H9 (cell line): ENCODE data around the gene UVSSA. TPM values are rescaled to one million over a fixed set of nuclear protein-coding genes. Genes with fewer than 3 reads are reported as not detected.

ENCODE experiments used
- DNase-seq: peaks from one replicate; pipeline ENCODE4 v3.0.0-alpha.2; 2017
- H2AFZ ChIP-seq: one replicate; pipeline ENCODE4 v1.6.1; 2013; ENCODE audit warnings: mild to moderate bottlenecking, low read length, control low read depth, moderate library complexity
- H2AK5ac ChIP-seq: 2 replicates; pipeline ENCODE4 v1.6.1; 2013; ENCODE audit warnings: low read length, control low read depth, mixed read lengths; ENCODE audit not compliant: insufficient read length
- H2BK120ac ChIP-seq: one replicate; pipeline ENCODE4 v1.6.1; 2013; ENCODE audit warnings: low read depth, mild to moderate bottlenecking, low read length, control low read depth, inconsistent platforms; ENCODE audit not compliant: poor library complexity, severe bottlenecking
- H2BK12ac ChIP-seq: 2 replicates; pipeline ENCODE4 v1.6.1; 2013; ENCODE audit warnings: low read length, control low read depth, mixed read lengths, low read depth; ENCODE audit not compliant: insufficient read length
- H2BK15ac ChIP-seq: 2 replicates; pipeline ENCODE4 v1.6.1; 2013; ENCODE audit warnings: low read depth, low read length, control low read depth
- H2BK20ac ChIP-seq: one replicate; pipeline ENCODE4 v1.6.1; 2013; ENCODE audit warnings: low read depth, mild to moderate bottlenecking, low read length, control low read depth, inconsistent platforms; ENCODE audit not compliant: poor library complexity, severe bottlenecking
- H2BK5ac ChIP-seq: 2 replicates; pipeline ENCODE4 v1.6.1; 2013; ENCODE audit warnings: low read length, control low read depth, mixed read lengths; ENCODE audit not compliant: insufficient read length
- H3K14ac ChIP-seq: 2 replicates; pipeline ENCODE4 v1.6.1; 2013; ENCODE audit warnings: low read length, control low read depth; ENCODE audit not compliant: insufficient read depth
- H3K18ac ChIP-seq: 2 replicates; pipeline ENCODE4 v1.6.1; 2013; ENCODE audit warnings: low read depth, mild to moderate bottlenecking, mixed read lengths, low read length, control low read depth; ENCODE audit not compliant: insufficient read length
- H3K23ac ChIP-seq: 2 replicates; pipeline ENCODE4 v1.6.1; 2013; ENCODE audit warnings: low read length, control low read depth, mixed read lengths, low read depth; ENCODE audit not compliant: insufficient read length
- H3K23me2 ChIP-seq: 2 replicates; pipeline ENCODE4 v1.6.1; 2013; ENCODE audit warnings: low read depth, mild to moderate bottlenecking, mixed read lengths, low read length, control low read depth; ENCODE audit not compliant: insufficient read length, poor library complexity, severe bottlenecking
- H3K27ac ChIP-seq: 2 replicates; pipeline ENCODE4 v1.5.1; 2013; ENCODE audit warnings: low read length, control low read depth, mixed read lengths, low read depth; ENCODE audit not compliant: insufficient read length
- H3K27me3 ChIP-seq: 2 replicates; pipeline ENCODE4 v1.6.1; 2013; ENCODE audit warnings: low read length, control low read depth, inconsistent platforms; ENCODE audit not compliant: insufficient read depth
- H3K4ac ChIP-seq: 2 replicates; pipeline ENCODE4 v1.6.1; 2013; ENCODE audit warnings: low read depth, mild to moderate bottlenecking, control low read depth, inconsistent platforms, low read length, moderate library complexity
- H3K4me1 ChIP-seq: 2 replicates; pipeline ENCODE4 v1.6.1; 2013; ENCODE audit warnings: low read length, control low read depth, inconsistent platforms; ENCODE audit not compliant: insufficient read depth
- H3K4me2 ChIP-seq: 2 replicates; pipeline ENCODE4 v1.6.1; 2013; ENCODE audit warnings: low read length, control low read depth, mixed read lengths; ENCODE audit not compliant: insufficient read length, insufficient read depth
- H3K56ac ChIP-seq: 2 replicates; pipeline ENCODE4 v1.6.1; 2013; ENCODE audit warnings: low read depth, mild to moderate bottlenecking, mixed read lengths, low read length, control low read depth; ENCODE audit not compliant: insufficient read length
- H3K79me1 ChIP-seq: 2 replicates; pipeline ENCODE4 v1.6.1; 2013; ENCODE audit warnings: low read depth, mild to moderate bottlenecking, moderate library complexity, low read length, control low read depth, inconsistent platforms; ENCODE audit not compliant: insufficient read depth, poor library complexity, severe bottlenecking
- H3K79me2 ChIP-seq: 2 replicates; pipeline ENCODE4 v1.6.1; 2013; ENCODE audit warnings: low read length, control low read depth, inconsistent platforms; ENCODE audit not compliant: insufficient read depth
- H3K9ac ChIP-seq: 2 replicates; pipeline ENCODE4 v1.6.1; 2013; ENCODE audit warnings: low read length, control low read depth, mixed read lengths; ENCODE audit not compliant: insufficient read length; ENCODE audit errors: extremely low read depth
- H3K9me3 ChIP-seq: one replicate; pipeline ENCODE4 v1.6.1; 2013; ENCODE audit warnings: low read depth, low read length, inconsistent platforms; ENCODE audit not compliant: control insufficient read depth
- H3T11ph ChIP-seq: one replicate; pipeline ENCODE4 v1.6.1; 2013; ENCODE audit warnings: mild to moderate bottlenecking, low read length, control low read depth, inconsistent platforms
- H4K20me1 ChIP-seq: one replicate; pipeline ENCODE4 v1.6.1; 2013; ENCODE audit not compliant: control insufficient read depth, insufficient read length, insufficient read depth
- H4K5ac ChIP-seq: 2 replicates; pipeline ENCODE4 v1.6.1; 2013; ENCODE audit warnings: low read depth, mild to moderate bottlenecking, mixed read lengths, low read length, control low read depth; ENCODE audit not compliant: insufficient read length
- H4K8ac ChIP-seq: replicated peaks from 2 replicates; pipeline ENCODE4 v1.6.1; 2013; ENCODE audit warnings: low read length, control low read depth, mixed read lengths, low read depth; ENCODE audit not compliant: insufficient read length
- H4K91ac ChIP-seq: 2 replicates; pipeline ENCODE4 v1.6.1; 2013; ENCODE audit warnings: low read depth, mild to moderate bottlenecking, moderate library complexity, mixed read lengths, low read length, control low read depth; ENCODE audit not compliant: insufficient read length
- H3K27ac Mint-ChIP-seq, 3 experiments: 2 replicates in 2 of 3; 3 replicates in 1 of 3; pipeline ENCODE4 v1.8.0; 2020 to 2021; ENCODE audit warnings: mixed read lengths in 3 of 3, mild to moderate bottlenecking in 1 of 3, moderate library complexity in 1 of 3
- H3K27me3 Mint-ChIP-seq: 2 replicates; pipeline ENCODE4 v1.8.0; 2021; ENCODE audit warnings: low read depth, mild to moderate bottlenecking, moderate library complexity, mixed read lengths
- H3K36me3 Mint-ChIP-seq, 3 experiments: 2 replicates in 2 of 3; 3 replicates in 1 of 3; pipeline ENCODE4 v1.8.0; 2020 to 2021; ENCODE audit warnings: low read depth in 3 of 3, mixed read lengths in 3 of 3; ENCODE audit not compliant: insufficient read depth in 1 of 3
- H3K4me1 Mint-ChIP-seq, 2 experiments: 2 replicates each; pipeline ENCODE4 v1.8.0; 2020; ENCODE audit warnings: mixed read lengths in 2 of 2
- H3K4me3 Mint-ChIP-seq, 2 experiments: 2 replicates in 1 of 2; 3 replicates in 1 of 2; pipeline ENCODE4 v1.8.0; 2020 to 2021; ENCODE audit warnings: mild to moderate bottlenecking in 2 of 2, mixed read lengths in 2 of 2, moderate library complexity in 1 of 2
- H3K9me3 Mint-ChIP-seq, 2 experiments: 2 replicates in 1 of 2; 3 replicates in 1 of 2; pipeline ENCODE4 v1.8.0; 2020; ENCODE audit warnings: mild to moderate bottlenecking in 2 of 2, mixed read lengths in 2 of 2, moderate library complexity in 1 of 2
- WGBS: extraction: QIAGEN DNeasy Blood & Tissue Kit; methylation state at CpG from one replicate; pipeline ENCODE4 v1.1.7; 2013; ENCODE audit warnings: missing lambda C conversion rate, low lambda C conversion rate, mixed read lengths; ENCODE audit not compliant: insufficient read length; ENCODE audit errors: extremely low coverage; 5-methylcytosine and 5-hydroxymethylcytosine counted together
- total RNA-seq: library from RNA; stranded (reverse); gene quantifications from 2 replicates; pipeline ENCODE4 v1.2.1, GENCODE V29; 2021
- TF ChIP-seq, protein P1 (sequence below): fragments of 200-600 bp; sonication (generic); conservative IDR thresholded peaks from 3 replicates; pipeline ENCODE4 v1.8.0; 2021; ENCODE audit warnings: antibody characterized with exemption, mild to moderate bottlenecking

Gene UVSSA
- total RNA-seq, 1 experiment from 2014 or later = 15.9 TPM

DNA sequence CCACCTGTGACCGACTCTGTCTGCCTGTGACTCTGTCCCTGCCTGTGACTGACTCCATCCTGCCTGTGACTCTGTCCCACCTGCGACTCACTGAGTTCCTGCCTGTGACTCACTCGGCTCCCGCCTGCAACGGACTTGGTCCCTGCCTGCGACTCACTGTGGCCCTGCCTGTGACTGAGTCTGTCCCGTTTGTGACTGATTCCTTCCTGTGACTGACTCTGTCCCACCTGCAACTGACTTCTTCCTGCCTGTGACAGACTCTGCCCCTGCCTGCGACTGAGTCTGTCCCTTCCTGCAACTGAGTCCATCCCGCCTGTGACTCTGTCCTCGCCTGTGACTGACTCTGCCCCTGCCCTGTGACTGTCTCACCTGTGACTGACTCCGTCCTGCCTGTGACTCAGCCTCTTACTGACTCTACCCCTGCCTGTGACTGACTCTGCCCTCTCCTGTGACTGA is 9.6 kb upstream of the UVSSA start:
- H3K27ac Mint-ChIP-seq = peak overlapping the region in 2 of 3 experiments; percentile 26 to 62; a peak in 3 of 7 replicates
- Histone ChIP-seq H2BK120ac (no peak overlapping the region), H3K56ac (no peak overlapping the region), H2AK5ac (no peak overlapping the region), H3K4ac (no peak overlapping the region), H2BK20ac (no peak overlapping the region), H2BK5ac (no peak overlapping the region), H3K9ac (no peak overlapping the region), H3K23ac (no peak overlapping the region), H3K23me2 (no peaks in the 10 kb centered on the region), H3K4me1 (no peaks in the 10 kb centered on the region), H2BK12ac (no peak overlapping the region), H4K5ac (no peak overlapping the region), H2AFZ (no peak overlapping the region), H3K14ac (no peak overlapping the region), H3K79me2 (no peaks in the 10 kb centered on the region), H4K91ac (no peak overlapping the region), H3K79me1 (no peaks in the 10 kb centered on the region), H3K27me3 (no peaks in the 10 kb centered on the region), H3K9me3 (no peaks in the 10 kb centered on the region), H3K27ac (no peak overlapping the region), H3K4me2 (no peak overlapping the region), H3T11ph (no peak overlapping the region), H3K18ac (no peak overlapping the region), H4K20me1 (peaks cover 2% of the 10 kb centered on the region), H2BK15ac (no peak overlapping the region), H4K8ac (no peak overlapping the region)
- no CpG with 5 or more reads among the region's 11 CpGs for WGBS
- no peak overlapping the region for H3K4me3 Mint-ChIP-seq
- H3K36me3 Mint-ChIP-seq = peaks cover 45 to 71% (median 67%) of the 10 kb centered on the region in 3 experiments
- no peak for DNase-seq
- TF ChIP-seq, protein P1, sequence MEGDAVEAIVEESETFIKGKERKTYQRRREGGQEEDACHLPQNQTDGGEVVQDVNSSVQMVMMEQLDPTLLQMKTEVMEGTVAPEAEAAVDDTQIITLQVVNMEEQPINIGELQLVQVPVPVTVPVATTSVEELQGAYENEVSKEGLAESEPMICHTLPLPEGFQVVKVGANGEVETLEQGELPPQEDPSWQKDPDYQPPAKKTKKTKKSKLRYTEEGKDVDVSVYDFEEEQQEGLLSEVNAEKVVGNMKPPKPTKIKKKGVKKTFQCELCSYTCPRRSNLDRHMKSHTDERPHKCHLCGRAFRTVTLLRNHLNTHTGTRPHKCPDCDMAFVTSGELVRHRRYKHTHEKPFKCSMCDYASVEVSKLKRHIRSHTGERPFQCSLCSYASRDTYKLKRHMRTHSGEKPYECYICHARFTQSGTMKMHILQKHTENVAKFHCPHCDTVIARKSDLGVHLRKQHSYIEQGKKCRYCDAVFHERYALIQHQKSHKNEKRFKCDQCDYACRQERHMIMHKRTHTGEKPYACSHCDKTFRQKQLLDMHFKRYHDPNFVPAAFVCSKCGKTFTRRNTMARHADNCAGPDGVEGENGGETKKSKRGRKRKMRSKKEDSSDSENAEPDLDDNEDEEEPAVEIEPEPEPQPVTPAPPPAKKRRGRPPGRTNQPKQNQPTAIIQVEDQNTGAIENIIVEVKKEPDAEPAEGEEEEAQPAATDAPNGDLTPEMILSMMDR = no peak
- no peaks in the 10 kb centered on the region for H3K4me1 Mint-ChIP-seq
- H3K27me3 Mint-ChIP-seq = no peaks in the 10 kb centered on the region
- no peaks in the 10 kb centered on the region for H3K9me3 Mint-ChIP-seq
